Hematopoietic multipotent progenitor cell treated with erythropoietin and hydrocortisone succinate and interleukin-3 and kit ligand, for 17 days (in vitro differentiated cells): Measurements from ENCODE around the gene CD200.
A peak's percentile ranks its signal among the peaks of the same experiment; 100 is the strongest.

ENCODE experiments used
- DNase-seq: peaks from one replicate; pipeline ENCODE4 v3.0.0-alpha.2; 2015; ENCODE audit warnings: low spot score

CD200 gene

GRCh38 chr3:112333002-112333380, at the start of gene CD200:
CD200 (plus strand) TSS chr3:112333156; CDS start chr3:112333213, 57 bp downstream.
- no peak for DNase-seq

GRCh38 chr3:112289011-112289410, 43.9 kb upstream of the CD200 start:
- no peak for DNase-seq

- peak; percentile 25 for DNase-seq
These were observed 39.3 kb upstream of the CD200 start, which contains the start of gene SLC9C1 for GRCh38 chr3:112293368-112294321. SLC9C1 (minus strand) TSS chr3:112294216; CDS start chr3:112286791, 7,425 bp downstream.

GRCh38 chr3:112297714-112298113, 35.2 kb upstream of the CD200 start:
- DNase-seq: no peak

- DNase-seq: no peak
These were observed 34.2 kb upstream of the CD200 start for GRCh38 chr3:112298781-112299180.

GRCh38 chr3:112302150-112302830, 30.7 kb upstream of the CD200 start:
- DNase-seq: peak; percentile 10

- no peak for DNase-seq
These were observed 29.8 kb upstream of the CD200 start for GRCh38 chr3:112302881-112303763.

GRCh38 chr3:112303764-112304325, 29.1 kb upstream of the CD200 start:
- no peak for DNase-seq

GRCh38 chr3:112304611-112305010, 28.3 kb upstream of the CD200 start:
- no peak for DNase-seq

- DNase-seq: no peak
These were observed 26.1 kb upstream of the CD200 start for GRCh38 chr3:112306825-112307224.

GRCh38 chr3:112307557-112307956, 25.4 kb upstream of the CD200 start:
- no peak for DNase-seq

GRCh38 chr3:112308151-112308911, 24.6 kb upstream of the CD200 start:
- no peak for DNase-seq

- DNase-seq: no peak
These were observed 18.3 kb upstream of the CD200 start for GRCh38 chr3:112314649-112315048.

GRCh38 chr3:112315791-112316190, 17.2 kb upstream of the CD200 start:
- no peak for DNase-seq

GRCh38 chr3:112319516-112320276, 13.3 kb upstream of the CD200 start:
- DNase-seq: no peak

GRCh38 chr3:112320691-112321090, 12.3 kb upstream of the CD200 start:
- DNase-seq: no peak

- no peak for DNase-seq
These were observed 10.9 kb upstream of the CD200 start for GRCh38 chr3:112321867-112322652.

- DNase-seq: no peak
These were observed 5.5 kb upstream of the CD200 start for GRCh38 chr3:112327371-112327951.

GRCh38 chr3:112331851-112332250, 1.1 kb upstream of the CD200 start:
- DNase-seq: no peak
